ES-I3 (cell line): Measurements from ENCODE around the gene TMC6.

ENCODE experiments used
- H3K36me3 ChIP-seq: 2 replicates; pipeline ENCODE4 v1.6.1; 2013; ENCODE audit warnings: mild to moderate bottlenecking, low read length, control low read depth, moderate library complexity; ENCODE audit not compliant: insufficient read depth
- H3K4me1 ChIP-seq: 2 replicates; pipeline ENCODE4 v1.6.1; 2013; ENCODE audit warnings: mild to moderate bottlenecking, control low read depth, low read length; ENCODE audit not compliant: insufficient read depth
- H3K9ac ChIP-seq: 2 replicates; pipeline ENCODE4 v1.6.1; 2013; ENCODE audit warnings: low read depth, mild to moderate bottlenecking, low read length, moderate library complexity
- H3K9me3 ChIP-seq: 2 replicates; pipeline ENCODE4 v1.6.1; 2013; ENCODE audit warnings: mild to moderate bottlenecking, low read length, moderate library complexity; ENCODE audit not compliant: control insufficient read depth, insufficient read depth

The TMC6 gene

GRCh38 chr17:78107457-78107856 is 21.1 kb downstream of the TMC6 start:
- Histone ChIP-seq H3K36me3 (peaks cover 22% of the 10 kb centered on the region), H3K4me1 (peaks cover 5% of the 10 kb centered on the region; the same call in 1 of the 2 replicates), H3K9ac (no peak overlapping the region), H3K9me3 (no peaks in the 10 kb centered on the region)

- Histone ChIP-seq H3K9me3 (peaks cover 9% of the 10 kb centered on the region), H3K4me1 (peaks cover 5% of the 10 kb centered on the region; the same call in 1 of the 2 replicates), H3K9ac (no peak overlapping the region), H3K36me3 (peaks cover 25% of the 10 kb centered on the region)
These were observed 22.3 kb downstream of the TMC6 start for GRCh38 chr17:78106211-78106610.

- Histone ChIP-seq H3K4me1 (peaks cover 5% of the 10 kb centered on the region; the same call in 1 of the 2 replicates), H3K9ac (no peak overlapping the region), H3K9me3 (peaks cover 14% of the 10 kb centered on the region), H3K36me3 (peaks cover 26% of the 10 kb centered on the region)
These were observed 23.0 kb downstream of the TMC6 start for GRCh38 chr17:78105551-78105950.

GRCh38 chr17:78105101-78105500 is 23.5 kb downstream of the TMC6 start:
- peaks cover 16% of the 10 kb centered on the region for H3K9me3 ChIP-seq
- peaks cover 26% of the 10 kb centered on the region for H3K36me3 ChIP-seq
- peaks cover 5% of the 10 kb centered on the region; the same call in 1 of the 2 replicates for H3K4me1 ChIP-seq
- H3K9ac ChIP-seq, result no peak overlapping the region

GRCh38 chr17:78104540-78104941 is 24.0 kb downstream of the TMC6 start:
- Histone ChIP-seq H3K9me3 (peaks cover 16% of the 10 kb centered on the region), H3K9ac (no peak overlapping the region), H3K36me3 (peaks cover 28% of the 10 kb centered on the region), H3K4me1 (peaks cover 5% of the 10 kb centered on the region; the same call in 1 of the 2 replicates)

- Histone ChIP-seq H3K36me3 (peaks cover 33% of the 10 kb centered on the region), H3K4me1 (peaks cover 5% of the 10 kb centered on the region; the same call in 1 of the 2 replicates), H3K9ac (no peak overlapping the region), H3K9me3 (peaks cover 21% of the 10 kb centered on the region)
These were observed 25.2 kb downstream of the TMC6 start for GRCh38 chr17:78103311-78103710.

GRCh38 chr17:78101542-78101941 is 27.0 kb downstream of the TMC6 start:
- Histone ChIP-seq H3K36me3 (peaks cover 50% of the 10 kb centered on the region), H3K4me1 (peaks cover 5% of the 10 kb centered on the region; the same call in 1 of the 2 replicates)

GRCh38 chr17:78101112-78101511 is 27.4 kb downstream of the TMC6 start:
- peaks cover 53% of the 10 kb centered on the region for H3K36me3 ChIP-seq
- peaks cover 21% of the 10 kb centered on the region for H3K9me3 ChIP-seq
- no peak overlapping the region for H3K9ac ChIP-seq
- H3K4me1 ChIP-seq, result peaks cover 5% of the 10 kb centered on the region; the same call in 1 of the 2 replicates

More at GRCh38 chr17:78101542-78101941, 27.0 kb downstream of the TMC6 start:
- Histone ChIP-seq H3K9me3 (peaks cover 21% of the 10 kb centered on the region), H3K9ac (no peak overlapping the region)

- Histone ChIP-seq H3K9ac (no peak overlapping the region), H3K4me1 (no peaks in the 10 kb centered on the region), H3K9me3 (peaks cover 10% of the 10 kb centered on the region), H3K36me3 (peaks cover 50% of the 10 kb centered on the region)
These were observed 32.5 kb downstream of the TMC6 start for GRCh38 chr17:78096093-78096492.

- H3K9ac ChIP-seq, result no peak overlapping the region
- peaks cover 44% of the 10 kb centered on the region for H3K36me3 ChIP-seq
- no peaks in the 10 kb centered on the region for H3K4me1 ChIP-seq
These were observed 33.5 kb downstream of the TMC6 start for GRCh38 chr17:78095035-78095434.

GRCh38 chr17:78092794-78093324 is 35.7 kb downstream of the TMC6 start:
- H3K9ac ChIP-seq, result no peak overlapping the region
- H3K36me3 ChIP-seq, result peaks cover 31% of the 10 kb centered on the region

More at GRCh38 chr17:78095035-78095434, 33.5 kb downstream of the TMC6 start:
- peaks cover 5% of the 10 kb centered on the region; the same call in 1 of the 2 replicates for H3K9me3 ChIP-seq

GRCh38 chr17:78089576-78090281 is 38.8 kb downstream of the TMC6 start:
- Histone ChIP-seq H3K36me3 (peaks cover 30% of the 10 kb centered on the region), H3K9me3 (no peaks in the 10 kb centered on the region), H3K4me1 (no peaks in the 10 kb centered on the region), H3K9ac (no peak overlapping the region)

More at GRCh38 chr17:78092794-78093324, 35.7 kb downstream of the TMC6 start:
- Histone ChIP-seq H3K4me1 (no peaks in the 10 kb centered on the region), H3K9me3 (no peaks in the 10 kb centered on the region)

- Histone ChIP-seq H3K9ac (no peak overlapping the region), H3K9me3 (no peaks in the 10 kb centered on the region), H3K4me1 (no peaks in the 10 kb centered on the region), H3K36me3 (peaks cover 30% of the 10 kb centered on the region)
These were observed 40.0 kb downstream of the TMC6 start for GRCh38 chr17:78088529-78088928.

- no peak overlapping the region for H3K9ac ChIP-seq
- H3K4me1 ChIP-seq, result no peaks in the 10 kb centered on the region
- no peaks in the 10 kb centered on the region for H3K9me3 ChIP-seq
- H3K36me3 ChIP-seq, result peaks cover 20% of the 10 kb centered on the region
These were observed 41.8 kb downstream of the TMC6 start for GRCh38 chr17:78086740-78087139.

- H3K9me3 ChIP-seq, result no peaks in the 10 kb centered on the region
- H3K36me3 ChIP-seq, result peaks cover 19% of the 10 kb centered on the region
- no peak overlapping the region for H3K9ac ChIP-seq
- H3K4me1 ChIP-seq, result no peaks in the 10 kb centered on the region
These were observed 45.6 kb downstream of the TMC6 start for GRCh38 chr17:78082988-78083387.
